Mesenchymal stem cell (in vitro differentiated cells and primary cell): ENCODE measurements around the gene MRPL19.
"Not testable (repeated sequence)": the region's sequence is repeated elsewhere in the genome, so short reads cannot be mapped to it uniquely, and the experiment has no call there.

ENCODE experiments used
- DNase-seq: peaks from one replicate; pipeline ENCODE4 v3.0.0-alpha.2; 2013
- H2AFZ ChIP-seq: one replicate; pipeline ENCODE4 v1.6.1; 2013; ENCODE audit warnings: low read depth, mild to moderate bottlenecking, control low read depth, inconsistent platforms, low read length, moderate library complexity
- H2AK5ac ChIP-seq: 2 replicates; pipeline ENCODE4 v1.6.1; 2013; ENCODE audit warnings: low read length, moderate library complexity, mild to moderate bottlenecking, inconsistent platforms; ENCODE audit not compliant: severe bottlenecking
- H2BK120ac ChIP-seq: one replicate; pipeline ENCODE4 v1.6.1; 2013; ENCODE audit warnings: low read depth, mild to moderate bottlenecking, inconsistent platforms, low read length, moderate library complexity
- H2BK12ac ChIP-seq, 2 experiments: one replicate each; pipeline ENCODE4 v1.6.1; 2013; ENCODE audit warnings: inconsistent platforms in 2 of 2, low read length in 2 of 2, mild to moderate bottlenecking in 2 of 2, moderate library complexity in 2 of 2, control low read depth in 1 of 2
- H2BK15ac ChIP-seq: one replicate; pipeline ENCODE4 v1.6.1; 2013; ENCODE audit warnings: mild to moderate bottlenecking, low read depth, inconsistent platforms; ENCODE audit not compliant: poor library complexity, severe bottlenecking
- H2BK5ac ChIP-seq: 2 replicates; pipeline ENCODE4 v1.6.1; 2013; ENCODE audit warnings: low read depth, mild to moderate bottlenecking, low read length, control low read depth, inconsistent platforms; ENCODE audit not compliant: poor library complexity, severe bottlenecking
- H3K14ac ChIP-seq, 2 experiments: one replicate each; pipeline ENCODE4 v1.6.1; 2013; ENCODE audit warnings: inconsistent platforms in 2 of 2, low read length in 2 of 2, control low read depth in 1 of 2, mild to moderate bottlenecking in 1 of 2, moderate library complexity in 1 of 2
- H3K18ac ChIP-seq, 2 experiments: one replicate each; pipeline ENCODE4 v1.6.1; 2013; ENCODE audit warnings: inconsistent platforms in 2 of 2, low read length in 2 of 2, control low read depth in 1 of 2, low read depth in 1 of 2, mild to moderate bottlenecking in 1 of 2
- H3K23ac ChIP-seq, 2 experiments: one replicate each; pipeline ENCODE4 v1.6.1; 2013; ENCODE audit warnings: inconsistent platforms in 2 of 2, low read length in 2 of 2, mild to moderate bottlenecking in 2 of 2, moderate library complexity in 2 of 2, control low read depth in 1 of 2
- H3K27ac ChIP-seq: 2 replicates; pipeline ENCODE4 v1.5.1; 2013; ENCODE audit warnings: mild to moderate bottlenecking, moderate library complexity, low read length, control low read depth, inconsistent platforms; ENCODE audit not compliant: poor library complexity, severe bottlenecking
- H3K27me3 ChIP-seq, 2 experiments: 2 replicates each; pipeline versions ENCODE4 v1.6.1 to v1.7.0; 2013; ENCODE audit warnings: low read length in 2 of 2, mild to moderate bottlenecking in 2 of 2, moderate library complexity in 2 of 2, control low read depth in 1 of 2, inconsistent platforms in 1 of 2; ENCODE audit not compliant: control insufficient read depth in 1 of 2, insufficient read depth in 1 of 2
- H3K36me3 ChIP-seq, 2 experiments: 2 replicates each; pipeline versions ENCODE4 v1.6.1 to v1.7.0; 2013; ENCODE audit warnings: low read length in 2 of 2, control low read depth in 1 of 2, inconsistent platforms in 1 of 2, low read depth in 1 of 2, mild to moderate bottlenecking in 1 of 2; ENCODE audit not compliant: insufficient read depth in 2 of 2, control insufficient read depth in 1 of 2
- H3K4ac ChIP-seq, 2 experiments: one replicate each; pipeline ENCODE4 v1.6.1; 2013; ENCODE audit warnings: inconsistent platforms in 2 of 2, low read length in 2 of 2, mild to moderate bottlenecking in 2 of 2, moderate library complexity in 2 of 2, control low read depth in 1 of 2, low read depth in 1 of 2
- H3K4me1 ChIP-seq: 2 replicates; pipeline ENCODE4 v1.6.1; 2013; ENCODE audit warnings: low read depth, low read length, control low read depth; ENCODE audit not compliant: control insufficient read depth, insufficient read depth
- H3K4me2 ChIP-seq: 2 replicates; pipeline ENCODE4 v1.6.1; 2013; ENCODE audit warnings: low read length, mild to moderate bottlenecking, inconsistent platforms; ENCODE audit not compliant: poor library complexity, severe bottlenecking
- H3K4me3 ChIP-seq, 2 experiments: 2 replicates each; pipeline versions ENCODE4 v1.5.1 to v1.7.0; 2013; ENCODE audit warnings: low read length in 2 of 2, mild to moderate bottlenecking in 2 of 2, control low read depth in 1 of 2, low read depth in 1 of 2; ENCODE audit not compliant: insufficient read depth in 1 of 2
- H3K79me1 ChIP-seq: replicated peaks from 2 replicates; pipeline ENCODE4 v1.6.1; 2013; ENCODE audit warnings: mild to moderate bottlenecking, control low read depth, low read length, inconsistent platforms; ENCODE audit not compliant: poor library complexity, severe bottlenecking
- H3K9ac ChIP-seq: 2 replicates; pipeline ENCODE4 v1.7.0; 2013; ENCODE audit warnings: mild to moderate bottlenecking, low read length, moderate library complexity
- H3K9me3 ChIP-seq: 2 replicates; pipeline ENCODE4 v1.7.0; 2013; ENCODE audit warnings: mild to moderate bottlenecking, low read length; ENCODE audit not compliant: control insufficient read depth
- H4K8ac ChIP-seq: one replicate; pipeline ENCODE4 v1.6.1; 2013; ENCODE audit warnings: inconsistent platforms, mild to moderate bottlenecking, low read length, moderate library complexity
- H4K91ac ChIP-seq: one replicate; pipeline ENCODE4 v1.6.1; 2013; ENCODE audit warnings: mild to moderate bottlenecking, low read length, inconsistent platforms
- WGBS: methylation state at CpG from one replicate; pipeline ENCODE4 v1.1.7; 2013; ENCODE audit warnings: mixed read lengths; 5-methylcytosine and 5-hydroxymethylcytosine counted together

The MRPL19 gene

DNA sequence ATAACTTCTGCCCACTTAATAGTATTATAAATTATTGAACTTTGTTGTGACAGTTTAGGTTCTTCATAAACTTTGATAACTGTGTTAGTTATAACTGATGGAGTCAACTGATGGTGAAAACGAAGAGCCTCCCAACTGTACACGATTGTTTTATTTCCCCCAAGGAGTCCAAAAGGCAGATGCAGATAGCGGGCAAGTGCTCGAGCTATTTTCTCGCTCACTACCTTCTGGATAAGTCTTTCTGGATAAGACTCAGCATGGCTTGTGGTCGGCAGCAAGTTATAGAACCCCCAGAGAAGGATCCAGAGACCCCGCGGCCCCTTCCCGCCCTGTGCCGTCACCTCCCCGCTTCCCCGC is 63.6 kb downstream of the MRPL19 start:
- H3K4ac ChIP-seq = peak overlapping the region; percentile 34 to 81
- peak overlapping the region; percentile 43 for H2BK120ac ChIP-seq
- DNase-seq = no peak
- 7% methylated on average over 12 of the region's 12 CpGs for WGBS
- peak overlapping the region; percentile 58 to 88 for H3K4me3 ChIP-seq
- H3K14ac ChIP-seq = peak overlapping the region in 1 of 2 experiments; percentile 96
- peak overlapping the region; percentile 20 for H3K27ac ChIP-seq
- H2BK15ac ChIP-seq = peak overlapping the region; percentile 3
- peak overlapping the region; percentile 80 for H4K91ac ChIP-seq
- peak overlapping the region; percentile 97 for H2AFZ ChIP-seq
- H3K23ac ChIP-seq = peak overlapping the region in 1 of 2 experiments; percentile 83
- H3K4me2 ChIP-seq = peak overlapping the region; percentile 59
- H3K4me1 ChIP-seq = peaks cover 2% of the 10 kb centered on the region
- peak overlapping the region; percentile 89 to 96 for H3K18ac ChIP-seq
- no peaks in the 10 kb centered on the region for H3K27me3 ChIP-seq
- peak overlapping the region; percentile 99 for H4K8ac ChIP-seq
- H2AK5ac ChIP-seq = no peak overlapping the region
- H3K36me3 ChIP-seq = peaks cover 0 to 8% of the 10 kb centered on the region in 2 experiments
- H2BK12ac ChIP-seq = peak overlapping the region; percentile 18 to 57
- no peaks in the 10 kb centered on the region for H3K79me1 ChIP-seq
- no peaks in the 10 kb centered on the region for H3K9me3 ChIP-seq
- peak overlapping the region; percentile 90 for H3K9ac ChIP-seq
- H2BK5ac ChIP-seq = peak overlapping the region; percentile 20

DNA sequence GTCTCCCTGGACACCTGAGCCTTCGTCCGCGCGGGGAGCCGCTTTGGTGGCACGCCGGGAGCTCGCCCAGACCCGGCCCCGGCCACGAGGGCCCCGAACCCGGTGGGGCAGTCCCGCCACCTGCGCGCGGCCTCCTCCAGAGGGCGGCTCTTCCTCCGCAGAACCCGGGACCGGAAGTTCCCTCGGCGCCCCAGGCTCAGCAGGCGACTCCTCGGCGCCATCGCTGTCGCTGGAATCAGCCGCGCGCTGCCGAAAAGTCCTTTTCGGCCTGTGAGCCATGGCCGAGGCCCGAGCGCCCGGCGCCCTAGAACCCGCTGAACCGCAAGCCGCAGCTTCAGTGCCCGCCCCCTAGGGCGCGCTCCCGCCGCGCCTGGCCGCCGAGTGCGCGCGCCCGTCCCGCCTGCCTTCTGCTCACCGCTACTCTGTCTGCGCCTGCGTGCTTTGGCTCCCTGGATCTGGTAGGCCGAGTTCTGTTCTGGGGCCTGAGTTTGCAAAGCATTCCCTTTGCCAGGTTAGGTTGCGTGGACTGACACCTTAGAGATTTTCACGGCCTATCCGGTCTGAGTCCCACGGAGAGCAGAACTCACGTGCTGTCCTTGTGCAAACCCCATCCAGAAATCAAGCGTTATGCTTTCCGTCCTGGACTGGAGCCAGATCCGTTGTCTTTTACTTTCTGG is 64.1 kb downstream of the MRPL19 start, which contains the start of gene GCFC2:
Gene GCFC2, minus strand, starts transcription at position 339 of the 677 bp plus-strand sequence. Its CDS starts 60 bp downstream, at position 279.
- H3K4me3 ChIP-seq = peak within 1 kb of the TSS; percentile 58 to 88
- peak within 1 kb of the TSS in 1 of 2 experiments; percentile 96 for H3K14ac ChIP-seq
- H2AFZ ChIP-seq = peak within 1 kb of the TSS; percentile 97
- peak within 1 kb of the TSS in 1 of 2 experiments; percentile 83 for H3K23ac ChIP-seq
- H4K8ac ChIP-seq = peak within 1 kb of the TSS; percentile 99
- no peak within 1 kb of the TSS for H2AK5ac ChIP-seq
- peak within 1 kb of the TSS; percentile 18 to 57 for H2BK12ac ChIP-seq
- peak within 1 kb of the TSS; percentile 33 for H3K27ac ChIP-seq
- peak within 1 kb of the TSS; percentile 20 for H2BK5ac ChIP-seq
- no peaks in the 10 kb centered on the region for H3K27me3 ChIP-seq
- peaks cover 0 to 6% of the 10 kb centered on the region in 2 experiments for H3K36me3 ChIP-seq
- H3K9ac ChIP-seq = peak within 1 kb of the TSS; percentile 90
- peak within 1 kb of the TSS; percentile 54 for H2BK120ac ChIP-seq
- peak within 1 kb of the TSS; percentile 89 to 96 for H3K18ac ChIP-seq
- 4% methylated on average over 66 of the region's 66 CpGs for WGBS
- peak; percentile 84 for DNase-seq
- H2BK15ac ChIP-seq = peak within 1 kb of the TSS; percentile 86
- H3K4me2 ChIP-seq = peak within 1 kb of the TSS; percentile 59
- no peaks in the 10 kb centered on the region for H3K9me3 ChIP-seq
- no peaks in the 10 kb centered on the region for H3K79me1 ChIP-seq
- peaks cover 2% of the 10 kb centered on the region for H3K4me1 ChIP-seq
- peak within 1 kb of the TSS; percentile 80 for H4K91ac ChIP-seq
- peak within 1 kb of the TSS; percentile 34 to 81 for H3K4ac ChIP-seq

DNA sequence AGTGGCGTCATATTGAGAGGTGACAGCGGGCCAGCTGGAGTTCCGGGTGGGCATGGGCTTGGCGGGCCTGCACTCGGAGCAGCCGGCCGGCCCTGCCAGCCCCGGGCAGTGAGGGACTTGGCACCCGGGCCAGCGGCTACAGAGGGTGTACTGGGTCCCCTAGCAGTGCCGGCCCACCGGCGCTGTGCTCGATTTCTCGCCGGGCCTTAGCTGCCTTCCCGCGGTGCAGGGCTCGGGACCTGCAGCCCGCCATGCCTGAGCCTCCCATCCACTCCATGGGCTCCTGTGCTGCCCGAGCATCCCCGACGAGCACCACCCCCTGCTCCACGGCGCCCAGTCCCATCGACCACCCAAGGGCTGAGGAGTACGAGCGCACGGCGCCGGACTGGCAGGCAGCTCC is 65.0 kb downstream of the MRPL19 start:
- WGBS = 97% methylated on average over 23 of the region's 31 CpGs

DNA sequence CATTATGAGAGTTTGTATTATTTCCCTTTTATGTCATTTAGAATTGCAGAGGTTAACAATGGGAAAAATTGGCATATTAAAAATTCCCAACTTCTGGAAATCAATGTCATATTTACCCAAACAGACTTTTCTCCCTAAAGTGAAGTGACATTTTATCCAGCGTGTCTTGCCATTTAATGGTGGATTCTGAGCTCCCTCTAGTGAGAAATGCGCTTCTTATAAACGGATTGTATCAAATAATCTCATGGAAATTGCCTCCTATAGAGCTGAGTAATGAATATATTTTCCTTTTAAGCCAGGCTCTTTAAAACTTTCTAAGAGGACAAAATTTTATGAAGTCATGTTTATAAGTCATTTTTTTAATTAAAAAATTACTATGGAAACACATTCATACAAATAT is 69.8 kb downstream of the MRPL19 start:
- H3K4me3 ChIP-seq = no peak overlapping the region
- no peaks in the 10 kb centered on the region for H3K4me1 ChIP-seq
- no peaks in the 10 kb centered on the region for H3K79me1 ChIP-seq
- no peaks in the 10 kb centered on the region for H3K36me3 ChIP-seq
- WGBS = 100% methylated on average over 1 of the region's 3 CpGs
- H3K9me3 ChIP-seq = no peaks in the 10 kb centered on the region
- H3K14ac ChIP-seq = no peak overlapping the region
- no peak overlapping the region for H4K91ac ChIP-seq
- H3K4me2 ChIP-seq = no peak overlapping the region
- no peak overlapping the region for H3K9ac ChIP-seq
- no peak overlapping the region for H3K23ac ChIP-seq
- H3K4ac ChIP-seq = no peak overlapping the region
- H4K8ac ChIP-seq = no peak overlapping the region
- no peak for DNase-seq
- H2BK15ac ChIP-seq = no peak overlapping the region
- H2BK120ac ChIP-seq = no peak overlapping the region
- H2AFZ ChIP-seq = no peak overlapping the region
- no peaks in the 10 kb centered on the region for H3K27me3 ChIP-seq
- no peak overlapping the region for H2AK5ac ChIP-seq
- H3K27ac ChIP-seq = no peak overlapping the region
- H2BK12ac ChIP-seq = no peak overlapping the region
- H2BK5ac ChIP-seq = no peak overlapping the region
- no peak overlapping the region for H3K18ac ChIP-seq

More for the DNA sequence above, 65.0 kb downstream of the MRPL19 start:
- H3K23ac ChIP-seq, H2BK15ac ChIP-seq, H3K18ac ChIP-seq, H4K91ac ChIP-seq, DNase-seq, H3K27ac ChIP-seq, H3K79me1 ChIP-seq, H3K4me1 ChIP-seq, H2BK120ac ChIP-seq, H3K9me3 ChIP-seq, H2BK5ac ChIP-seq, H2BK12ac ChIP-seq, H3K4me2 ChIP-seq, H3K36me3 ChIP-seq, H3K4ac ChIP-seq, H3K27me3 ChIP-seq, H4K8ac ChIP-seq, H2AK5ac ChIP-seq, H3K14ac ChIP-seq, H2AFZ ChIP-seq: not testable (repeated sequence)
- Histone ChIP-seq H3K4me3 (peak overlapping the region in 1 of 2 experiments; percentile 88), H3K9ac (peak overlapping the region; percentile 90)
